SW480 (cell line): ENCODE data around the gene C1QL4.
A peak's percentile ranks its signal among the peaks of the same experiment; 100 is the strongest.
"Not testable (repeated sequence)": the region's sequence is repeated elsewhere in the genome, so short reads cannot be mapped to it uniquely, and the experiment has no call there.

Source experiments
- DNase-seq: peaks from one replicate; pipeline ENCODE4 v3.0.0-alpha.2; 2016; ENCODE audit warnings: low spot score

Gene C1QL4

GRCh38 chr12:49336645-49337584 lies at the start of gene C1QL4:
C1QL4 (minus strand) TSS chr12:49337188; CDS start chr12:49336477, 711 bp downstream.
- DNase-seq: peak; percentile 60

GRCh38 chr12:49380184-49380583 lies 43.2 kb upstream of the C1QL4 start:
- DNase-seq: not testable (repeated sequence)

GRCh38 chr12:49377386-49377785 lies 40.4 kb upstream of the C1QL4 start:
- DNase-seq: no peak

GRCh38 chr12:49375406-49375805 lies 38.4 kb upstream of the C1QL4 start:
- DNase-seq: no peak

GRCh38 chr12:49370539-49370938 lies 33.6 kb upstream of the C1QL4 start:
- no peak for DNase-seq

GRCh38 chr12:49369411-49370145 lies 32.6 kb upstream of the C1QL4 start:
- DNase-seq: peak; percentile 52

GRCh38 chr12:49368240-49368600 lies 31.2 kb upstream of the C1QL4 start:
- DNase-seq: no peak

- DNase-seq: peak; percentile 47
Measured at GRCh38 chr12:49367381-49368239, 30.6 kb upstream of the C1QL4 start, which contains the start of gene SPATS2. SPATS2 (plus strand) TSS chr12:49367462; CDS start chr12:49461013, 93,551 bp downstream.

- peak; percentile 92 for DNase-seq
Measured at GRCh38 chr12:49366652-49367380, 29.8 kb upstream of the C1QL4 start.

GRCh38 chr12:49366096-49366651 lies 29.2 kb upstream of the C1QL4 start:
- no peak for DNase-seq

GRCh38 chr12:49365542-49365941 lies 28.6 kb upstream of the C1QL4 start:
- no peak for DNase-seq

GRCh38 chr12:49364989-49365388 lies 28.0 kb upstream of the C1QL4 start:
- no peak for DNase-seq

- no peak for DNase-seq
Measured at GRCh38 chr12:49362077-49362476, 25.1 kb upstream of the C1QL4 start.

- no peak for DNase-seq
Measured at GRCh38 chr12:49359671-49360070, 22.7 kb upstream of the C1QL4 start.

GRCh38 chr12:49358483-49359141 lies 21.6 kb upstream of the C1QL4 start:
- DNase-seq: peak; percentile 81

- DNase-seq: no peak
Measured at GRCh38 chr12:49357103-49357678, 20.2 kb upstream of the C1QL4 start.

GRCh38 chr12:49355913-49356312 lies 18.9 kb upstream of the C1QL4 start:
- no peak for DNase-seq

GRCh38 chr12:49352351-49352750 lies 15.4 kb upstream of the C1QL4 start:
- no peak for DNase-seq

GRCh38 chr12:49349266-49349665 lies 12.3 kb upstream of the C1QL4 start:
- DNase-seq: no peak

- no peak for DNase-seq
Measured at GRCh38 chr12:49348781-49349180, 11.8 kb upstream of the C1QL4 start.
